GM19023 (cell line): Measurements from ENCODE around the gene CHRNB2.
"Not testable (repeated sequence)": the region's sequence is repeated elsewhere in the genome, so short reads cannot be mapped to it uniquely, and the experiment has no call there.

Experiments
- ATAC-seq: cut with Tn5 transposase; IDR thresholded peaks from one replicate; pipeline ENCODE4 v1.9.1; 2021; ENCODE audit warnings: mild to moderate bottlenecking, moderate library complexity; ENCODE audit not compliant: unreplicated experiment

The CHRNB2 gene

GRCh38 chr1:154567386-154568156 is at the start of gene CHRNB2:
TSS of gene CHRNB2 (plus strand) at chr1:154567778. CDS start at chr1:154568045, 267 bp downstream.
- peak; percentile 55 for ATAC-seq

GRCh38 chr1:154519591-154519991 is 48.0 kb upstream of the CHRNB2 start:
- no peak for ATAC-seq

GRCh38 chr1:154520333-154520732 is 47.2 kb upstream of the CHRNB2 start:
- ATAC-seq: no peak

GRCh38 chr1:154521695-154522094 is 45.9 kb upstream of the CHRNB2 start:
- ATAC-seq: no peak

DNA sequence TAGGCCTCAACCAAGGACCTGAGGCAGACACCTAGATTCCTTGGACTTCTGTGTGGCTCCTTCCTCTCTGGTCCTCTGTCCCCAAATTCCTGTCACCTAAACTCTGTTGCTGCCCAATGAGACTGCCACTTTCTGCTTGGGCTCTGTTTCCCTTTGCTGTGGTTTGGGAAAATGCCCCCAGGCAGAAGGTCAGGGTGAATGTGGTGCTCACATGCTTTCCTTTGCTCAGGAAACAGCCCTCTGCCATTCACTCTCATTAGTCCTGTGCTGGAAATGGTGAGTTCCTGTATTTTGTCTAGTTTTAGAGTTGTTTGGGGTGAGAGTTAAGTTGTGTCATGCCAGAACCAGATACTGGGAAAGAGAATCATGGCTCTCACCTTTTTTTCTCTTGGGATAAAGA is 42.7 kb upstream of the CHRNB2 start:
- no peak for ATAC-seq

DNA sequence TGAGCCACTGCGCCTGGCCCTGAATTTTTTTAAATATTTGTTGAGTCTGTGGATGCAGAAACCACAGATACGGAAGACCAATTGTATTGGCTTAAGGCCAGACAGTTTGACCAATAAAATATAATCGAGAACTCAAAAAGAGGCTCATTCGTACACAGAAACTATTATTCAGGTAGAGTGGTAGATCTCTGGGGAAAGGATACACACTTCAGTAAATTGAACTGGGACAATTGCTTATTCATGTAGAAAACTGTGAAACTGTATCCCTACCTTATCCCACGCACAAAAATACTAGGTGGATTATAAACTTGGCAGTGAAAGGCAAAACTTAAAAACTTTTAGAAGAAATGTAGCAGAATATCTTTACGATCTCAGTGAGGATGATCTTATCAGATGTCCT is 40.4 kb upstream of the CHRNB2 start:
- no peak for ATAC-seq

DNA sequence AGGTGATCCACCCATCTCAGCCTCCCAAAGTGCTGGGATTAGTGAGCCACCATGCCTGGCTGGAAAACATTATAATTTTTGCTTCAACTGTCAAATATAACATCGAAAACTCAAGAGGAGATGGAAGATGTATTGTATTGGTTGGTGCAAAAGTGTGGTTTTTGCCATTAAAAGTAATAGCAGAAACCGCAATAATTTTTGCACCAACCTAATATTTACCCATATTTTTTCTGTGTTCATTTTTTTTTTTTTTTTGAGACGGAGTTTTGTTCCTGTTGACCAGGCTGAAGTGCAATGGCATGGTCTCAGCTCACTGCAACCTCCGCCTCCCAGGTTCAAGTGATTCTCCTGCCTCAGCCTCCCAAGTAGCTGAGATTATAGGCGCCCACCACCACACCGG is 38.3 kb upstream of the CHRNB2 start:
- ATAC-seq: no peak

- not testable (repeated sequence) for ATAC-seq
Observed at GRCh38 chr1:154531950-154532349, 35.6 kb upstream of the CHRNB2 start.

GRCh38 chr1:154533952-154534844 is 33.4 kb upstream of the CHRNB2 start:
- no peak for ATAC-seq

DNA sequence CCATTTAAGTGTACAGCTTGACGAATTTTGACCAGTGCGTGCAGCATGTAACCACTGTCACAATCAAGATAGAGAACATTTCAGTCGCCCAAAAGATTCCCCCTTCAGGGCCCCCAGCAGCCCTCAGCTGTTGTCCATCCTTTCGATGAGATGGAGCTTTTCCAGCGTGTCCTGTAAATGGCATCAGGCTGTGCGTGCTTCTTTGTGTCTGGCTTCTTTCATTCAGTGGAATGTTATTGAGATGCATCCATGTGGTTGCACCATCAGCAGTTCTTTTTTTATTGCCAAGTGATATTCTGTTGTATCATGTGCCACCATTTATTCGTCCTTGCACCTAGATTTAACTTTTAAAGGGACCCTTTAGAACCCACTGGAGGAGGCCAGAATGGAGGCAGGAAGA is 31.0 kb upstream of the CHRNB2 start:
- no peak for ATAC-seq

DNA sequence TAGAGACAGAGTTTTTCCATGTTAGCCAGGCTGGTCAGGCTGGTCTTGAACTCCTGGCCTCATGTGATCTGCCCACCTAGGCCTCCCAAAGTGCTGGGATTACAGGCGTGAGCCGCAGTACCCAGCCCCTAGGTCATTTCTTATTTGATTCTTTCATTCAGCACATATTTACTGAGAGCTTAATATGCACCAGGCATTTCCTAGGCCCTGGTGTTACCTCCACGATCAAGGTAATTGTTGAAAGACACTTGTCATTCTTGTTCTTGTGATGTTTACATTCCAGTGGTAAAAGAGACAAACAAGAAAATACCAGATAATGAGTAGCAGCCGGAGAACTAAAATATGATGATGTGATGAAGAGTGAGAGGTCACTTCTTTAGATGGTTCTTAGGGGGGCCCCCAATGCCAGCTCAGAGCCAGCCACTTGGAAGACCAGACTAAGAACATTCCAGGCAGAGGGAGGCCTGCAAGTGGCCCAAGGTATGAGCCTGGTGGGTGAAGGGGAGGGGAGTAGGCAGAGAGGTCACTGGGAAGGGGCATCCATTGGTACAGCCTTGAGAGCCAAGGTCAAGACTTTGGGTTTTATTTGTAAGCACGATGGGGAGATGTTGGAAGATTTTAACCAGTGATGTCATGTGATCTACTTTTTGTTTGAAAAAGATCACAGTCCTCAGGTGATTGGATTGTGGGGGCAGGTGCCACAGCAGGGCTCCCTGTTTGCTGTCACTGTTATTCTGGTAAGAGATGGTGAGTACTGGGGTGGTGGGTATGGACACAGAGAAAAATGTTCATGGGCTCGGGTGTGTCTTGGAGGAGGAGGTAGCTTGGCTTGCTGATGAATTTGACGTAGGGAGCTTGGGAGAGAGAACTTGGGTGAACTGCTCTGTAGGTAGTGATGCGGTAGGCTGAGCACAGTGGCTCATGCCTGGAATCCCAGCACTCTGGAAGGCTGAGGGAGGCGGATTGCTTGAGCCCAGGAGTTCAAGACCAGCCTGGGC is 27.8 kb upstream of the CHRNB2 start:
- ATAC-seq: no peak

- ATAC-seq: no peak
Observed at GRCh38 chr1:154541231-154541630, 26.3 kb upstream of the CHRNB2 start.

DNA sequence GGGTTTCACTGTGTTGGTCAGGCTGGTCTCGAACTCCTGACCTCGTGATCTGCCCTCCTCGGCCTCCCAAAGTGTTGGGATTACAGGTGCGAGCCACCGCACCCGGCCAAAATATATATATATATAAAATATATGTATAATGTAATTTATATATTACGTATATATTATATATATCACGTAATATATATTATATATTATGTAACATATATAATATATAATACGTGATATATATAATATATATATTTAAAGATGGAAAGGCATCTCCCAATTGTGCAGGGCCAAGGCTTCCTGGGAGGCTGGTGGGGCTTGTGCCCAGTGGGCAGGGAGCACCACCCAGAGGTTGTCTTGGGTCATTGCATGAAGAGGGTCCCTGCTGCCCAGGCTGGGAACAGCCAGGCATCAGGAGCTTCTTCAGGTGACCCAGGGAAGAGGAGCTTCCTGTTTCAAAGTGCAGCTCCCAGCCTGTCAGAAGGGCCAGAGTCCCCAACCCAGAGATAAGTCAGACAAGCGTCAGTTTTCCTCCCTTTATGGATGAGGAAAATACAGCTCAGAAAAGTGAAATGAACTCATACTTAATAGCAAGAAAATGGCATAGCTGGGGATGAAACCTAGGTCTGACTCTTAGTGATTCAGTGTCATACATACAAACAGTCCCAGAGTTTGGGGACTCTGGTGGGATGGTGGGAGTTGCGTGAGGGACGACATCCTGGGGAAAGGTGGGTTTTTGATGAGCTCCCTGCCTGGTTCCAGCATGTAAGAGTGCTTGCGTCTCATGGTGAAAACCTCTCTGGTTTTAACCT is 21.1 kb upstream of the CHRNB2 start:
- ATAC-seq: no peak

DNA sequence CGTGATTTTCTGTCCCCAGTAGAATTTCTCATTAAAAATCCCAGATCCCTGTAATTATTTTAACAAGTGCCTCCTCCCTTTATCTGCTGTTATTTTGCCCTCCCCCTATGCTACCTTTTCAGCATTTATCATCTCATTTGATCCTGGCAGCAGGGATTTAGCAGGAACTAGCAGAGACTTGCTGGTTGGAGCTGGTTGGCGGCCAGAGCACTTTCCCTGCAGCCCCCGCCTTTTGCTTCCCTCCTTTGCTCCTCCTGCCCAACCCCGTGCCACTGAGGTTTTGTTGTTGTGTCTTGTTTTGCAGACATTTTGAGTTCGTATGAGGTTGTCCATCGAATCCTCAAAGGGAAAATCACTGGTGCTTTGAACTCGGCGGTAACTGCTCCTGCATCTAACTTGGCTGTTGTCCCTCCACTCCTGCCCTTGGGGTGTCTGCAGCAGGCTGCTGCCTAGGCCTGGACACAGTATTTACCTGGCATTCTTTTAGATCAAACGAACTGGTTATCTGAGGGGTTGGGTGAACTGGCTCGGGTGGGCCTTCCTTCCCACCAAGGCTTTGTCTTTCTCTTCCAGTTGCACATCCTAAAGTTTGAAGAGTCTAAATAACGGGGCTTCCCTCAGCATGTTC is 20.4 kb upstream of the CHRNB2 start:
- no peak for ATAC-seq

- no peak for ATAC-seq
Observed at GRCh38 chr1:154548028-154548427, 19.6 kb upstream of the CHRNB2 start.

DNA sequence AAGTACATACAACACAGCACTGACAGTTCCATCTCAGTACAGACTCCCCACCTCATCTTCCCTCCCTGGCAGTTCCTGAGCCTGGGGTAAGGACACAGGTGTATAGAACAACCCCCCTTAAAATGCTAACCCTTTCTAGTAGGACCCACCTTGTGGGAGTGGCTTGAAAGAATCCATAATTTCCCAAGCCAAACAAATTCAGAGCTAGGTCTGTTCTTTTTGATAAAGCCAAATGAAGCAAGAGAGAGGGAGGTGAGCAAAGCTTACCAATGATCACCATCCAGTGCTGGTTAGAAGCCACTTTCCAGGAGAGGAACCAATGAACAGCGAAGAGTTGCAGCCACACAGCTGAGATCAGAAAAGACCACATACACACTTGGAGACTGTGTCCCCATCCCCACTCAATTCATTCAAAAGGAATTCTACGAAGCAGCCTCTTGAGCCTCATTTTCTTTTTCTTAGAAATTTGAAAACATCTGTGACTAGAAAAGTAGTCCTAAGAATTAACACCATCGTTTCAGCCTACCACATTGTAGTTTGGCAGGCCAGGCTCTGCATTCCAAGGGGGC is 18.3 kb upstream of the CHRNB2 start:
- no peak for ATAC-seq

- no peak for ATAC-seq
Observed at GRCh38 chr1:154550070-154550469, 17.5 kb upstream of the CHRNB2 start.

DNA sequence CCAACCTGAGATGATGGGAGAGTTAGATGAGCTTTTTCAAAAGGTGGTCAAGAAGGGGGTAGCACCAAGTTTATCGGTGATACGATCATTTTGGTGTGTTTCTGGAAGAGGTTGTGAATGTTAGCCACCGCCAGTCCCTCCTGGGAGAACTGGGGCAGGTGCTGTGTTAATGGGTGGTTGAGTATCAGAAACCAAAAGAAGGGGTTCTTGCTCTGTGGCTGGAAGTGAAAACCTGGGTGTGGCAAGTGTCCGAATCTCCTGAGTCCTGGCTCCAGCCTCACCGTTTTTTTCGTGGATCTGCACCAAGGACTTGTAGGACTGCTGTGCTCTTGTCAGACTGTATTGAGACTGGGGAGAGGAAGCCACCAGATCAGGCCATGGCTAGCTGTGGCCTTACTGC is 16.9 kb upstream of the CHRNB2 start:
- no peak for ATAC-seq

- ATAC-seq: no peak
Observed at GRCh38 chr1:154551474-154551873, 16.1 kb upstream of the CHRNB2 start.
